NB4 (cell line): ENCODE data around the gene DSC2.

Experiments used
- DNase-seq: peaks from one replicate; pipeline ENCODE4 v3.0.0; 2010; ENCODE audit warnings: low read depth
- H3K4me3 ChIP-seq: one replicate; pipeline ENCODE4 v1.5.1; 2011; ENCODE audit warnings: mild to moderate bottlenecking, low read depth, low read length, moderate library complexity
- CTCF ChIP-seq: IDR thresholded peaks from one replicate; pipeline ENCODE4 v1.5.1; 2012; ENCODE audit warnings: low read depth, low read length
- MAX ChIP-seq: IDR thresholded peaks from 2 replicates; pipeline ENCODE4 v1.6.1; 2011; ENCODE audit warnings: low read depth, low read length
- MYC ChIP-seq: IDR thresholded peaks from 2 replicates; pipeline ENCODE4 v1.6.1; 2011; ENCODE audit warnings: low read depth, low read length
- POLR2A ChIP-seq: IDR thresholded peaks from 2 replicates; pipeline ENCODE4 v1.6.1; 2011; ENCODE audit warnings: mild to moderate bottlenecking; ENCODE audit not compliant: insufficient read length; ENCODE audit errors: extremely low read depth

The DSC2 gene

GRCh38 chr18:31097666-31098065 lies 4.6 kb downstream of the DSC2 start:
- TF ChIP-seq POLR2A (no peak), MYC (no peak), CTCF (no peak), MAX (no peak)
- H3K4me3 ChIP-seq = no peak overlapping the region
- DNase-seq = no peak

GRCh38 chr18:31093880-31094279 lies 8.3 kb downstream of the DSC2 start:
- TF ChIP-seq MYC = no peak
- TF ChIP-seq MAX = no peak
- no peak for TF ChIP-seq POLR2A
- no peak for TF ChIP-seq CTCF
- DNase-seq = no peak
- no peak overlapping the region for H3K4me3 ChIP-seq

GRCh38 chr18:31093294-31093693 lies 8.9 kb downstream of the DSC2 start:
- TF ChIP-seq CTCF (no peak), MAX (no peak), POLR2A (no peak), MYC (no peak)
- no peak for DNase-seq
- no peak overlapping the region for H3K4me3 ChIP-seq

GRCh38 chr18:31091350-31091749 lies 10.9 kb downstream of the DSC2 start:
- no peak overlapping the region for H3K4me3 ChIP-seq
- no peak for TF ChIP-seq MYC
- TF ChIP-seq CTCF = no peak
- TF ChIP-seq POLR2A = no peak
- TF ChIP-seq MAX = no peak
- DNase-seq = no peak

- TF ChIP-seq CTCF (no peak), MYC (no peak), MAX (no peak), POLR2A (no peak)
- DNase-seq = no peak
- H3K4me3 ChIP-seq = no peak overlapping the region
These were observed 13.7 kb downstream of the DSC2 start for GRCh38 chr18:31088532-31088931.

GRCh38 chr18:31079973-31080372 lies 22.2 kb downstream of the DSC2 start:
- TF ChIP-seq MYC (no peak), CTCF (no peak), POLR2A (no peak), MAX (no peak)
- no peak for DNase-seq
- no peak overlapping the region for H3K4me3 ChIP-seq
